ENCODE measurements around the gene CALD1.

Gene CALD1

DNA sequence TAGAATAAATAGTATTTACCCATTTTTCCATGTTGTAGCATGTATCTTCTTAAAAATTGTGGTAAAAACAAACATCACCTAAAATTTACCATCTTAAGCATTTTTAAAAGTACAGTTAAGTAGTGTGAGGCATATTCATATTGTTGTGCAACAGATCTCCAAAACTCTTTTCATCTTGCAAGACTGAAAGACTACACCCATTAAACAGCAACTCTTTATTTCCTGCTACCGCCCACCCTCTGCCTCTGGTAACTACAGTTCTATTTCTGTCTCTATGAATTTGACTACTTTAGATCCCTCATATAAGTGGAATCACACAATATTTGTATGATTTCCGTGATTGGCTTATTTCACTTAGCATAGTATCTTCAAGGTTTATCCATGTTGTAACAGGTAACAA, 166.8 kb downstream of the CALD1 start:
- Histone ChIP-seq H3K4me3 (ENCODE audit: low read length, poor library complexity, severe bottlenecking) (no peak overlapping the region), H3K9me3 (ENCODE audit: insufficient read depth, low read depth, low read length) (no peaks in the 10 kb centered on the region), H3K27me3 (ENCODE audit: insufficient read depth, low read length, poor library complexity, severe bottlenecking) (no peaks in the 10 kb centered on the region), H3F3A (ENCODE audit: low read depth) (no peaks in the 10 kb centered on the region), H4K20me1 (ENCODE audit: insufficient read depth, low read length, poor library complexity, severe bottlenecking) (no peaks in the 10 kb centered on the region), H3K4me2 (ENCODE audit: low read depth, low read length, poor library complexity, severe bottlenecking) (no peak overlapping the region), H3K79me2 (ENCODE audit: insufficient read depth, low read length) (no peaks in the 10 kb centered on the region), H3K9me2 (replicated peaks; ENCODE audit: low read depth, low read length) (no peaks in the 10 kb centered on the region), H2AFZ (ENCODE audit: low read length) (no peak overlapping the region), H3K36me3 (ENCODE audit: insufficient read depth, low read length) (no peaks in the 10 kb centered on the region), H3K4me1 (ENCODE audit: insufficient read depth, low read length, poor library complexity, severe bottlenecking) (no peaks in the 10 kb centered on the region), H3K9ac (ENCODE audit: low read depth, low read length, poor library complexity, severe bottlenecking) (no peak overlapping the region)
- TF ChIP-seq EZH2phosphoT487 (IDR thresholded peaks at IDR 0.05; ENCODE audit: borderline replicate concordance) = no peak
- TF ChIP-seq, protein P1, sequence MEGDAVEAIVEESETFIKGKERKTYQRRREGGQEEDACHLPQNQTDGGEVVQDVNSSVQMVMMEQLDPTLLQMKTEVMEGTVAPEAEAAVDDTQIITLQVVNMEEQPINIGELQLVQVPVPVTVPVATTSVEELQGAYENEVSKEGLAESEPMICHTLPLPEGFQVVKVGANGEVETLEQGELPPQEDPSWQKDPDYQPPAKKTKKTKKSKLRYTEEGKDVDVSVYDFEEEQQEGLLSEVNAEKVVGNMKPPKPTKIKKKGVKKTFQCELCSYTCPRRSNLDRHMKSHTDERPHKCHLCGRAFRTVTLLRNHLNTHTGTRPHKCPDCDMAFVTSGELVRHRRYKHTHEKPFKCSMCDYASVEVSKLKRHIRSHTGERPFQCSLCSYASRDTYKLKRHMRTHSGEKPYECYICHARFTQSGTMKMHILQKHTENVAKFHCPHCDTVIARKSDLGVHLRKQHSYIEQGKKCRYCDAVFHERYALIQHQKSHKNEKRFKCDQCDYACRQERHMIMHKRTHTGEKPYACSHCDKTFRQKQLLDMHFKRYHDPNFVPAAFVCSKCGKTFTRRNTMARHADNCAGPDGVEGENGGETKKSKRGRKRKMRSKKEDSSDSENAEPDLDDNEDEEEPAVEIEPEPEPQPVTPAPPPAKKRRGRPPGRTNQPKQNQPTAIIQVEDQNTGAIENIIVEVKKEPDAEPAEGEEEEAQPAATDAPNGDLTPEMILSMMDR (conservative IDR thresholded peaks at IDR 0.05; ENCODE audit: low read length) = no peak

DNA sequence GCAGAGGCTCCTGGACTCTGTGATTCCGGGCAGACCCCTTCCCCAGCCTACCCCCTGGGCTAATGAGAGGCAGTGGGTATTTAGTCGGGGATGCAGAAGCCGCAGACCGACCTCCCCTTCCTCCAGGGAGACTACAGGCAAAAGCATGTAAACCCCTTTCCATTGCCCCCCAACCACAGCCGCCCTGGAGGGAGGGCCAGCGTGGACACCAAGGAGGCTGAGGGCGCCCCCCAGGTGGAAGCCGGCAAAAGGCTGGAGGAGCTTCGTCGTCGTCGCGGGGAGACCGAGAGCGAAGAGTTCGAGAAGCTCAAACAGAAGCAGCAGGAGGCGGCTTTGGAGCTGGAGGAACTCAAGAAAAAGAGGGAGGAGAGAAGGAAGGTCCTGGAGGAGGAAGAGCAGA, 167.9 kb downstream of the CALD1 start:
- TF ChIP-seq, protein P1 (conservative IDR thresholded peaks at IDR 0.05; ENCODE audit: low read length) = no peak
- no peak for TF ChIP-seq EZH2phosphoT487 (IDR thresholded peaks at IDR 0.05; ENCODE audit: borderline replicate concordance)
- H3K9ac ChIP-seq (ENCODE audit: low read depth, low read length, poor library complexity, severe bottlenecking) = no peak overlapping the region
- H3K9me2 ChIP-seq (replicated peaks; ENCODE audit: low read depth, low read length) = no peaks in the 10 kb centered on the region
- H3K4me3 ChIP-seq (ENCODE audit: low read length, poor library complexity, severe bottlenecking) = no peak overlapping the region
- H4K20me1 ChIP-seq (ENCODE audit: insufficient read depth, low read length, poor library complexity, severe bottlenecking) = no peaks in the 10 kb centered on the region
- H3K4me2 ChIP-seq (ENCODE audit: low read depth, low read length, poor library complexity, severe bottlenecking) = no peak overlapping the region
- no peaks in the 10 kb centered on the region for H3K9me3 ChIP-seq (ENCODE audit: insufficient read depth, low read depth, low read length)
- H3K4me1 ChIP-seq (ENCODE audit: insufficient read depth, low read length, poor library complexity, severe bottlenecking) = no peaks in the 10 kb centered on the region
- no peaks in the 10 kb centered on the region for H3F3A ChIP-seq (ENCODE audit: low read depth)
- no peaks in the 10 kb centered on the region for H3K79me2 ChIP-seq (ENCODE audit: insufficient read depth, low read length)
- no peak overlapping the region for H2AFZ ChIP-seq (ENCODE audit: low read length)
- H3K27me3 ChIP-seq (ENCODE audit: insufficient read depth, low read length, poor library complexity, severe bottlenecking) = no peaks in the 10 kb centered on the region
- no peaks in the 10 kb centered on the region for H3K36me3 ChIP-seq (ENCODE audit: insufficient read depth, low read length)

DNA sequence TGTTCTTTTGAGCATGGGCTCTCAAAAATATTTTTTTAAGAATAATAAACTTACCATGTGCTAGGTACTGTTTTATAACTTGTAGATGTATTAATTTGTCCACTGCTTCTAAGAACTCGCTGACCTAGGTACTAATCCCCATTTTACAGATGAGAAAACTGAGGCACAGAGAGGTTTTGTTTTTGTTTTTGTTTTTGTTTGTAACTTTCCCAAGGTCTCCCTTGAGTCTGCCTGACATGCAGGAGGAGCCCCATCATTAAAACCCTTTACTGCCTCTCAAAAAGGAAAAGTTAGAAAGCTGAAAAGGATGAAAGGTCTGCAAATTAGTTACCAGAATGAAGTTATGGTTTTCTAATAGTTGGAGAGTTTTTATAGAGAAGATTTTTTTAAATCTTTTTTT, 168.4 kb downstream of the CALD1 start:
- TF ChIP-seq EZH2phosphoT487 (IDR thresholded peaks at IDR 0.05; ENCODE audit: borderline replicate concordance) = no peak
- H3K27me3 ChIP-seq (ENCODE audit: insufficient read depth, low read length, poor library complexity, severe bottlenecking) = no peaks in the 10 kb centered on the region
- H4K20me1 ChIP-seq (ENCODE audit: insufficient read depth, low read length, poor library complexity, severe bottlenecking) = no peaks in the 10 kb centered on the region
- no peaks in the 10 kb centered on the region for H3K9me3 ChIP-seq (ENCODE audit: insufficient read depth, low read depth, low read length)
- H3F3A ChIP-seq (ENCODE audit: low read depth) = no peaks in the 10 kb centered on the region
- no peak overlapping the region for H3K4me2 ChIP-seq (ENCODE audit: low read depth, low read length, poor library complexity, severe bottlenecking)
- no peak overlapping the region for H2AFZ ChIP-seq (ENCODE audit: low read length)
- H3K36me3 ChIP-seq (ENCODE audit: insufficient read depth, low read length) = no peaks in the 10 kb centered on the region
- no peak overlapping the region for H3K9ac ChIP-seq (ENCODE audit: low read depth, low read length, poor library complexity, severe bottlenecking)
- H3K9me2 ChIP-seq (replicated peaks; ENCODE audit: low read depth, low read length) = no peaks in the 10 kb centered on the region
- no peaks in the 10 kb centered on the region for H3K79me2 ChIP-seq (ENCODE audit: insufficient read depth, low read length)
- no peaks in the 10 kb centered on the region for H3K4me1 ChIP-seq (ENCODE audit: insufficient read depth, low read length, poor library complexity, severe bottlenecking)
- H3K4me3 ChIP-seq (ENCODE audit: low read length, poor library complexity, severe bottlenecking) = no peak overlapping the region

DNA sequence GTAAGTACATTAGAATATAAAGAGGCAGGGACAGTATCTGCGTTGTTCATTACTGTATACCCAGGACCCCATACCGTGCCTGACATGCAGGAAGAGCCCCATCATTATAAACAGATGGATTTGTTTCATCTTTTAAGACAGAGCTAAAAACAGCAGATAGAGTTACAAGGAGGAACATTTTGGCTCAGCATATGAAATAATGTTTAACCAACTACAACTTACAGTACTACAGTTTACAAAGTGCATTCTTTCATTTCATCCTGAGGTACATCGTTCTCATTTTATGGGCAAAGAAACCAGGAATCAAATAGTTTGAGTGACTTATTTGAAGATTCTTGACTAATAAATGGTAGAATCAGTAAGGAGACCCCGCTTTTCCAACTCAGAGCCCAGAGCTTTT, 168.8 kb downstream of the CALD1 start:
- Histone ChIP-seq H3K9me3 (ENCODE audit: insufficient read depth, low read depth, low read length) (no peaks in the 10 kb centered on the region), H3F3A (ENCODE audit: low read depth) (no peaks in the 10 kb centered on the region), H3K4me1 (ENCODE audit: insufficient read depth, low read length, poor library complexity, severe bottlenecking) (no peaks in the 10 kb centered on the region), H2AFZ (ENCODE audit: low read length) (no peak overlapping the region), H4K20me1 (ENCODE audit: insufficient read depth, low read length, poor library complexity, severe bottlenecking) (no peaks in the 10 kb centered on the region), H3K4me2 (ENCODE audit: low read depth, low read length, poor library complexity, severe bottlenecking) (no peak overlapping the region), H3K9ac (ENCODE audit: low read depth, low read length, poor library complexity, severe bottlenecking) (no peak overlapping the region), H3K4me3 (ENCODE audit: low read length, poor library complexity, severe bottlenecking) (no peak overlapping the region), H3K9me2 (replicated peaks; ENCODE audit: low read depth, low read length) (no peaks in the 10 kb centered on the region), H3K79me2 (ENCODE audit: insufficient read depth, low read length) (no peaks in the 10 kb centered on the region), H3K27me3 (ENCODE audit: insufficient read depth, low read length, poor library complexity, severe bottlenecking) (no peaks in the 10 kb centered on the region), H3K36me3 (ENCODE audit: insufficient read depth, low read length) (no peaks in the 10 kb centered on the region)
- TF ChIP-seq EZH2phosphoT487 (IDR thresholded peaks at IDR 0.05; ENCODE audit: borderline replicate concordance) = no peak
- TF ChIP-seq, protein P1 (conservative IDR thresholded peaks at IDR 0.05; ENCODE audit: low read length) = no peak

Data from Loucy (cell line).